HepG2 (cell line): ENCODE measurements around the gene NRGN. TPM values are rescaled to one million over a fixed set of nuclear protein-coding genes. Genes with fewer than 3 reads are reported as not detected.

Source experiments
- ATAC-seq: fragments of 200-7000 bp; cut with Tn5 transposase; 3 replicates; pipeline ENCODE4 v1.9.1; 2020; ENCODE audit warnings: mild to moderate bottlenecking, moderate library complexity
- BruUV-seq: library from RNA; stranded (reverse); fragments of 400-500 nt; replicated peaks from 2 replicates; lab custom pipeline; 2021; lab: Mats Ljungman, UMichigan
- CTCF ChIA-PET: fragments of 300-600 bp; formaldehyde crosslinking; extraction: SDS; loops from one replicate; lab custom pipeline; 2021; ENCODE audit warnings: low total read pairs, inconsistent platforms, low intra/inter-chr PET ratio; lab: Yijun Ruan, JAX
- POLR2A ChIA-PET: fragments of 350-600 bp; sonication (Branson Sonifier 250); formaldehyde crosslinking; loops from one replicate; lab custom pipeline; 2020; ENCODE audit warnings: antibody characterized with exemption, inconsistent platforms; lab: Yijun Ruan, JAX
- DNase-seq: peaks from one replicate; pipeline ENCODE4 v3.0.0-alpha.2; 2015; ENCODE audit warnings: low spot score
- FAIRE-seq: peaks from 3 replicates; lab custom pipeline; 2011; peaks lifted over from hg19 to GRCh38; lab: Jason Lieb, UNC
- H2AFZ ChIP-seq: one replicate; pipeline ENCODE4 v1.6.1; 2011; ENCODE audit warnings: low read length, inconsistent platforms
- H3K27ac ChIP-seq: fragments of 300-600 bp; 3 replicates; pipeline ENCODE4 v1.8.0; 2011; ENCODE audit warnings: mixed run types, mild to moderate bottlenecking, mixed read lengths, low read length, inconsistent platforms; ENCODE audit not compliant: insufficient read depth; ENCODE audit errors: extremely low read length
- H3K27me3 ChIP-seq, 2 experiments: fragments of 200-600 bp in 1 of 2; 2 replicates in 1 of 2; 3 replicates in 1 of 2; pipeline versions ENCODE4 v1.6.0 to v1.8.0; 2011; ENCODE audit warnings: low read length in 2 of 2, mild to moderate bottlenecking in 2 of 2, moderate library complexity in 2 of 2, inconsistent platforms in 1 of 2; ENCODE audit not compliant: insufficient read depth in 2 of 2, control insufficient read depth in 1 of 2
- H3K36me3 ChIP-seq, 2 experiments: fragments of 200-600 bp in 1 of 2; replicated peaks in 1 of 2; 2 replicates in 1 of 2; 3 replicates in 1 of 2; pipeline versions ENCODE4 v1.5.1 to v1.8.0; 2011; ENCODE audit warnings: low read length in 2 of 2, inconsistent platforms in 1 of 2; ENCODE audit not compliant: insufficient read depth in 2 of 2, control insufficient read depth in 1 of 2
- H3K4me1 ChIP-seq: 2 replicates; pipeline ENCODE4 v1.5.1; 2012; ENCODE audit warnings: low read length, inconsistent platforms; ENCODE audit not compliant: insufficient read depth
- H3K4me2 ChIP-seq: 2 replicates; pipeline ENCODE4 v1.6.0; 2011; ENCODE audit warnings: low read depth, low read length, inconsistent platforms
- H3K4me3 ChIP-seq, 3 experiments: fragments of 200-600 bp in 1 of 3; sonication (generic), shearing (Covaris generic) in 1 of 3; replicated peaks in 1 of 3; 2 replicates each; pipeline ENCODE4 v1.5.1; 2011 to 2016; ENCODE audit warnings: low read length in 3 of 3, inconsistent platforms in 2 of 3, low read depth in 2 of 3, mild to moderate bottlenecking in 2 of 3, control low read depth in 1 of 3, mixed read lengths in 1 of 3; ENCODE audit not compliant: insufficient read depth in 1 of 3
- H3K79me2 ChIP-seq: one replicate; pipeline ENCODE4 v1.6.1; 2011; ENCODE audit warnings: low read length, inconsistent platforms; ENCODE audit not compliant: insufficient read depth
- H3K9ac ChIP-seq: 2 replicates; pipeline ENCODE4 v1.6.0; 2011; ENCODE audit warnings: mild to moderate bottlenecking, low read depth, low read length, inconsistent platforms; ENCODE audit not compliant: insufficient read depth
- H3K9me3 ChIP-seq: 2 replicates; pipeline ENCODE4 v1.5.1; 2012; ENCODE audit warnings: mild to moderate bottlenecking, low read length
- H4K20me1 ChIP-seq: 2 replicates; pipeline ENCODE4 v1.6.0; 2011; ENCODE audit warnings: inconsistent platforms, mild to moderate bottlenecking, low read length, moderate library complexity; ENCODE audit not compliant: insufficient read depth
- ATM ChIP-seq: fragments of 450-650 bp; IDR thresholded peaks from 2 replicates; pipeline ENCODE4 v1.7.1; 2017; ENCODE audit warnings: mild to moderate bottlenecking, borderline replicate concordance
- CENPT ChIP-seq: sonication (generic); formaldehyde crosslinking; IDR thresholded peaks from 2 replicates; pipeline ENCODE4 v1.8.0; 2022; ENCODE audit warnings: low read depth, mild to moderate bottlenecking, moderate library complexity, missing genetic modification reagents
- DPF2 ChIP-seq: sonication (generic); formaldehyde crosslinking; IDR thresholded peaks from 2 replicates; pipeline ENCODE4 v1.4.0; 2020; ENCODE audit warnings: mild to moderate bottlenecking, low read depth, missing genetic modification reagents, borderline replicate concordance
- GATA4 ChIP-seq: sonication (generic); IDR thresholded peaks from 2 replicates; pipeline ENCODE4 v1.6.1; 2016; ENCODE audit warnings: antibody characterized with exemption, low read depth, borderline replicate concordance
- HNF1A ChIP-seq, 2 experiments: sonication (generic) in 1 of 2; formaldehyde crosslinking in 1 of 2; IDR thresholded peaks; 2 replicates each; pipeline versions ENCODE4 v1.4.0 to v1.6.1; 2016 to 2020; ENCODE audit warnings: borderline replicate concordance in 1 of 2, low read depth in 1 of 2, mild to moderate bottlenecking in 1 of 2, missing genetic modification reagents in 1 of 2
- MXI1 ChIP-seq: IDR thresholded peaks from 3 replicates; pipeline ENCODE4 v1.6.1; 2012; ENCODE audit warnings: low read depth, low read length, inconsistent platforms, borderline replicate concordance
- PHF8 ChIP-seq: sonication (generic); formaldehyde crosslinking; IDR thresholded peaks from 2 replicates; pipeline ENCODE4 v1.5.0; 2020; ENCODE audit warnings: missing genetic modification reagents
- PLSCR1 ChIP-seq: sonication (generic); formaldehyde crosslinking; IDR thresholded peaks from 2 replicates; pipeline ENCODE4 v1.5.0; 2020; ENCODE audit warnings: missing genetic modification reagents, mild to moderate bottlenecking, borderline replicate concordance
- TBX3 ChIP-seq: fragments of 450-650 bp; IDR thresholded peaks from 2 replicates; pipeline ENCODE4 v1.6.1; 2017; ENCODE audit warnings: antibody characterized with exemption, mild to moderate bottlenecking, inconsistent platforms, borderline replicate concordance
- U2AF2 ChIP-seq: fragments of 200-400 bp; formaldehyde crosslinking; IDR thresholded peaks from 2 replicates; pipeline ENCODE4 v1.6.1; 2017; ENCODE audit warnings: low read depth, mild to moderate bottlenecking, low read length
- ZBTB1 ChIP-seq: sonication (generic); formaldehyde crosslinking; IDR thresholded peaks from 2 replicates; pipeline ENCODE4 v1.4.0; 2020; ENCODE audit warnings: missing genetic modification reagents, borderline replicate concordance
- ZBTB42 ChIP-seq: sonication (generic); formaldehyde crosslinking; IDR thresholded peaks from 2 replicates; pipeline ENCODE4 v1.5.0; 2020; ENCODE audit warnings: mild to moderate bottlenecking, missing genetic modification reagents
- ZNF234 ChIP-seq: sonication (generic); formaldehyde crosslinking; conservative IDR thresholded peaks from 2 replicates; pipeline ENCODE4 v1.5.1; 2020; ENCODE audit warnings: mild to moderate bottlenecking, missing genetic modification reagents
- ZNF777 ChIP-seq: sonication (generic); formaldehyde crosslinking; IDR thresholded peaks from 2 replicates; pipeline ENCODE4 v1.4.0; 2020; ENCODE audit warnings: missing genetic modification reagents
- ZSCAN20 ChIP-seq: sonication (generic); formaldehyde crosslinking; IDR thresholded peaks from 2 replicates; pipeline ENCODE4 v1.4.0; 2020; ENCODE audit warnings: missing genetic modification reagents, mild to moderate bottlenecking, borderline replicate concordance
- in situ Hi-C: cut with HindIII; loops from 2 replicates; pipeline ENCODE4 v1.10.0; 2017; ENCODE audit warnings: low pct_unique_long_range_greater_than_20kb; ENCODE audit not compliant: extremely low pct_ligation_motif_present
- intact Hi-C: fragments of 100-400 bp; cut with micrococcal nuclease; formaldehyde crosslinking; loops from one replicate; pipeline ENCODE4 v1.10.0; 2022; ENCODE audit not compliant: unreplicated experiment
- polyA plus RNA-seq, 8 experiments: library from polyadenylated mRNA; depleted of rRNA in 3 of 8; stranded (reverse) in 7 of 8; unstranded in 1 of 8; fragments of >200 nt; fragmentation: Illumina TruSeq in 4 of 8; extraction: Trizol in 4 of 8; gene quantifications; 2 replicates each; pipeline versions ENCODE4 v1.2.1 to v1.2.3, GENCODE V29; 2011 to 2016; ENCODE audit warnings: low read depth in 4 of 8, missing spikeins in 1 of 8, mixed read lengths in 1 of 8; ENCODE audit not compliant: insufficient read depth in 1 of 8
- total RNA-seq, 5 experiments: library from RNA; depleted of rRNA; stranded (reverse); fragments of >200 nt; fragmentation: Illumina TruSeq; extraction: Trizol; gene quantifications; 2 replicates each; pipeline ENCODE4 v1.2.3, GENCODE V29; 2016; ENCODE audit warnings: low read depth in 1 of 5
- TF ChIP-seq, protein P1 (sequence below): sonication (generic); formaldehyde crosslinking; IDR thresholded peaks from 2 replicates; pipeline ENCODE4 v1.4.0; 2020; ENCODE audit warnings: missing genetic modification reagents

NRGN gene
- total and polyA plus RNA-seq, 2 of the 13 experiments (the other 11 are each of a cell fraction or from before 2014, with no cell fraction given): 0.22 TPM; not detected in 1

DNA sequence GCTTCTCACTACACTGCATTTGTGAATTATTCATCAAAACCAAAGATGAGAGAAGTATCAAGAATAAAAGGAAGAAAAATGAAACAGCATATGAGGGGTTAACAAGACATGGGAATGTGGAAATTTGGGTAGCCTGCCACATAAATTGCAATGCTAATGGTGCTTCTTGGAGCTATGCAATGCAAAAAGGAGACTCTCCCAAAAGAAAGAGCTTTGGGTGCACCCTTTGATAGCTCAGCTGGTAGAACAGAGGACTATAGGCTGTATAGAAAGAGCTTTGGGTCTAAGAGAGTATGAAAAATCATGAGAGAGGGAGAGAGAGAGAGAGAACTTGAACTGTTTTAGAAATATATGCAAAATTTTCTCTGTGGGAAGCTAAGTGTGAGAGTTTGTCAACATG is 39.7 kb upstream of the NRGN start:
- no peak for ATAC-seq
- in situ Hi-C loops: no loop called here
- no peak for FAIRE-seq
- no peak for TF ChIP-seq CENPT (CRISPR knock-in tag)
- TF ChIP-seq TBX3: no peak
- no peak for TF ChIP-seq ZSCAN20 (CRISPR knock-in tag)
- TF ChIP-seq GATA4: no peak
- TF ChIP-seq, protein P1, sequence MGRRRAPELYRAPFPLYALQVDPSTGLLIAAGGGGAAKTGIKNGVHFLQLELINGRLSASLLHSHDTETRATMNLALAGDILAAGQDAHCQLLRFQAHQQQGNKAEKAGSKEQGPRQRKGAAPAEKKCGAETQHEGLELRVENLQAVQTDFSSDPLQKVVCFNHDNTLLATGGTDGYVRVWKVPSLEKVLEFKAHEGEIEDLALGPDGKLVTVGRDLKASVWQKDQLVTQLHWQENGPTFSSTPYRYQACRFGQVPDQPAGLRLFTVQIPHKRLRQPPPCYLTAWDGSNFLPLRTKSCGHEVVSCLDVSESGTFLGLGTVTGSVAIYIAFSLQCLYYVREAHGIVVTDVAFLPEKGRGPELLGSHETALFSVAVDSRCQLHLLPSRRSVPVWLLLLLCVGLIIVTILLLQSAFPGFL (CRISPR knock-in tag): no peak
- TF ChIP-seq ZBTB42: no peak
- TF ChIP-seq U2AF2: no peak
- TF ChIP-seq ZNF777 (CRISPR knock-in tag): no peak
- TF ChIP-seq PLSCR1: no peak
- no peak for TF ChIP-seq ZNF234 (CRISPR knock-in tag)
- TF ChIP-seq HNF1A (IDR thresholded peaks at IDR 0.05; ENCODE audit: low read depth): no peak
- TF ChIP-seq HNF1A (CRISPR knock-in tag; IDR thresholded peaks at IDR 0.05; ENCODE audit: borderline replicate concordance): no peak
- TF ChIP-seq ATM: no peak
- TF ChIP-seq PHF8 (CRISPR knock-in tag): no peak
- TF ChIP-seq DPF2: no peak
- no peak for TF ChIP-seq MXI1
- no peak for TF ChIP-seq ZBTB1
- TF ChIP-seq, all 625 proteins: peak for 0
- H3K79me2 ChIP-seq: no peaks in the 10 kb centered on the region
- H3K27me3 ChIP-seq: no peaks in the 10 kb centered on the region; a peak in 1 of 5 replicates
- no peak for DNase-seq
- no peaks in the 10 kb centered on the region for H3K36me3 ChIP-seq
- H2AFZ ChIP-seq: no peak overlapping the region
- no TSS peak for BruUV-seq
- CTCF ChIA-PET: no interaction called here
- no peak overlapping the region for H3K4me3 ChIP-seq
- H3K9me3 ChIP-seq: no peaks in the 10 kb centered on the region
- intact Hi-C loops: no loop called here
- POLR2A ChIA-PET: no interaction called here
- H4K20me1 ChIP-seq: no peaks in the 10 kb centered on the region
- no peaks in the 10 kb centered on the region for H3K4me1 ChIP-seq
- H3K9ac ChIP-seq: no peak overlapping the region
- H3K4me2 ChIP-seq: no peak overlapping the region
- no peak overlapping the region for H3K27ac ChIP-seq
